ENCODE data around the gene KDM2B.

KDM2B gene

GRCh38 chr12:121453629-121454028 lies 127.2 kb downstream of the KDM2B start:
- DNase-seq, result no peak

- no peak for DNase-seq
Measured at GRCh38 chr12:121452985-121453360, 127.8 kb downstream of the KDM2B start.

- DNase-seq, result peak; percentile 80
Measured at GRCh38 chr12:121452340-121452984, 128.4 kb downstream of the KDM2B start.

- DNase-seq, result no peak
Measured at GRCh38 chr12:121451961-121452339, 128.9 kb downstream of the KDM2B start.

- DNase-seq, result no peak
Measured at GRCh38 chr12:121448771-121449315, 132.0 kb downstream of the KDM2B start.

- DNase-seq, result no peak
Measured at GRCh38 chr12:121446750-121447149, 134.1 kb downstream of the KDM2B start.

GRCh38 chr12:121444842-121445202 lies 136.0 kb downstream of the KDM2B start:
- DNase-seq, result peak; percentile 77

- DNase-seq, result no peak
Measured at GRCh38 chr12:121443911-121444841, 136.6 kb downstream of the KDM2B start.

- DNase-seq, result peak; percentile 97
Measured at GRCh38 chr12:121443193-121443870, 137.5 kb downstream of the KDM2B start.

- no peak for DNase-seq
Measured at GRCh38 chr12:121442028-121442948, 138.5 kb downstream of the KDM2B start.

- DNase-seq, result no peak
Measured at GRCh38 chr12:121441555-121441954, 139.3 kb downstream of the KDM2B start.

GRCh38 chr12:121440768-121441167 lies 140.1 kb downstream of the KDM2B start:
- no peak for DNase-seq

GRCh38 chr12:121439715-121440114 lies 141.1 kb downstream of the KDM2B start:
- DNase-seq, result no peak

- DNase-seq, result no peak
Measured at GRCh38 chr12:121438905-121439304, 141.9 kb downstream of the KDM2B start.

GRCh38 chr12:121436706-121437105 lies 144.1 kb downstream of the KDM2B start:
- no peak for DNase-seq

- no peak for DNase-seq
Measured at GRCh38 chr12:121432740-121433480, 147.9 kb downstream of the KDM2B start.

- no peak for DNase-seq
Measured at GRCh38 chr12:121430833-121431415, 149.9 kb downstream of the KDM2B start.

- no peak for DNase-seq
Measured at GRCh38 chr12:121428883-121429282, 151.9 kb downstream of the KDM2B start.

- no peak for DNase-seq
Measured at GRCh38 chr12:121427556-121428050, 153.2 kb downstream of the KDM2B start.

GRCh38 chr12:121424624-121424975 lies 156.2 kb downstream of the KDM2B start:
- no peak for DNase-seq

Measured in islet precursor cell (in vitro differentiated cells).